Endothelial cell (in vitro differentiated cells): ENCODE measurements around the gene FLG2. TPM values are rescaled to one million over a fixed set of nuclear protein-coding genes. Genes with fewer than 3 reads are reported as not detected.
A peak's percentile ranks its signal among the peaks of the same experiment; 100 is the strongest.

Experiments
- DNase-seq: peaks from one replicate; pipeline ENCODE4 v3.0.0; 2021; ENCODE audit warnings: low spot score
- H3K27ac Mint-ChIP-seq: one replicate; pipeline ENCODE4 v1.8.0; 2021; ENCODE audit warnings: mixed read lengths, inconsistent platforms; ENCODE audit not compliant: unreplicated experiment
- H3K27me3 Mint-ChIP-seq: one replicate; pipeline ENCODE4 v1.8.0; 2021; ENCODE audit warnings: mild to moderate bottlenecking, moderate library complexity, mixed read lengths, inconsistent platforms; ENCODE audit not compliant: unreplicated experiment
- H3K36me3 Mint-ChIP-seq: one replicate; pipeline ENCODE4 v1.8.0; 2021; ENCODE audit warnings: mild to moderate bottlenecking, low read depth, mixed read lengths, inconsistent platforms; ENCODE audit not compliant: unreplicated experiment
- H3K4me1 Mint-ChIP-seq: one replicate; pipeline ENCODE4 v1.8.0; 2021; ENCODE audit warnings: mild to moderate bottlenecking, mixed read lengths, inconsistent platforms; ENCODE audit not compliant: unreplicated experiment
- H3K4me3 Mint-ChIP-seq: one replicate; pipeline ENCODE4 v1.8.0; 2021; ENCODE audit warnings: mild to moderate bottlenecking, mixed read lengths, inconsistent platforms; ENCODE audit not compliant: unreplicated experiment
- H3K9me3 Mint-ChIP-seq: one replicate; pipeline ENCODE4 v1.8.0; 2021; ENCODE audit warnings: mixed read lengths, inconsistent platforms; ENCODE audit not compliant: unreplicated experiment
- long read RNA-seq: library from polyadenylated mRNA; unstranded; transcript quantifications from one replicate; pipeline ENCODE4 v2.0.0, GENCODE V29; 2020; ENCODE audit not compliant: unreplicated experiment
- total RNA-seq: library from RNA; stranded (reverse); fragmentation: NEBNext Ultra II Directional; extraction: Animal tissue kit (Norgen Biotek cat#: 25700); gene quantifications from one replicate; pipeline ENCODE4 v1.2.1, GENCODE V29; 2021; ENCODE audit not compliant: unreplicated experiment
- TF ChIP-seq, protein P1 (sequence below): fragments of 200-600 bp; sonication (generic); IDR thresholded peaks from one replicate; pipeline ENCODE4 v1.5.0; 2021; ENCODE audit warnings: antibody characterized with exemption; ENCODE audit not compliant: unreplicated experiment

The FLG2 gene
- total RNA-seq = not detected
- long read RNA-seq = 0 reads

DNA sequence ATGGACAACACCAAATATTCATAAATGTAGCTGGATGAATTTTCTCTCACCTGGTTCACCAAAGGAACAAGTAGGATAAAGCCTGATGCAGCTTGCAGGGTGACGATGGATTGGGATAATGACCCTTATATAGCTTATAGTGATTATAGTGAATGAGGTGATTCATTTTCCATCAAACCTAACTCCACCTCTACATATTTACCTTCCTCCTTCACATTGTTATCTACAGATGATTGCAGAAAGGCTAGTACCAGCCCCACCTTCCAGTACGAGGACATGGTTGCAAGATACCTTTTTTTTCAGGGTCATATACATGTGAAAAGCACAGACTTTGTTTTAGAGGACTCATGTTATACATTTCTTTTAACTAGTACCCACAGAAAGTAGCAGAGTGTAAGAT, at the start of gene FLG2:
FLG2 (minus strand) TSS at position 101 of the 400 bp plus-strand sequence. CDS start 1,122 bp downstream, outside the sequence.
- Mint-ChIP-seq H3K4me1 (no peaks in the 10 kb centered on the region), H3K27ac (no peak within 1 kb of the TSS), H3K36me3 (no peaks in the 10 kb centered on the region), H3K4me3 (no peak within 1 kb of the TSS), H3K27me3 (peaks cover 3% of the 10 kb centered on the region), H3K9me3 (no peaks in the 10 kb centered on the region)
- DNase-seq = no peak
- TF ChIP-seq, protein P1, sequence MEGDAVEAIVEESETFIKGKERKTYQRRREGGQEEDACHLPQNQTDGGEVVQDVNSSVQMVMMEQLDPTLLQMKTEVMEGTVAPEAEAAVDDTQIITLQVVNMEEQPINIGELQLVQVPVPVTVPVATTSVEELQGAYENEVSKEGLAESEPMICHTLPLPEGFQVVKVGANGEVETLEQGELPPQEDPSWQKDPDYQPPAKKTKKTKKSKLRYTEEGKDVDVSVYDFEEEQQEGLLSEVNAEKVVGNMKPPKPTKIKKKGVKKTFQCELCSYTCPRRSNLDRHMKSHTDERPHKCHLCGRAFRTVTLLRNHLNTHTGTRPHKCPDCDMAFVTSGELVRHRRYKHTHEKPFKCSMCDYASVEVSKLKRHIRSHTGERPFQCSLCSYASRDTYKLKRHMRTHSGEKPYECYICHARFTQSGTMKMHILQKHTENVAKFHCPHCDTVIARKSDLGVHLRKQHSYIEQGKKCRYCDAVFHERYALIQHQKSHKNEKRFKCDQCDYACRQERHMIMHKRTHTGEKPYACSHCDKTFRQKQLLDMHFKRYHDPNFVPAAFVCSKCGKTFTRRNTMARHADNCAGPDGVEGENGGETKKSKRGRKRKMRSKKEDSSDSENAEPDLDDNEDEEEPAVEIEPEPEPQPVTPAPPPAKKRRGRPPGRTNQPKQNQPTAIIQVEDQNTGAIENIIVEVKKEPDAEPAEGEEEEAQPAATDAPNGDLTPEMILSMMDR = no peak

DNA sequence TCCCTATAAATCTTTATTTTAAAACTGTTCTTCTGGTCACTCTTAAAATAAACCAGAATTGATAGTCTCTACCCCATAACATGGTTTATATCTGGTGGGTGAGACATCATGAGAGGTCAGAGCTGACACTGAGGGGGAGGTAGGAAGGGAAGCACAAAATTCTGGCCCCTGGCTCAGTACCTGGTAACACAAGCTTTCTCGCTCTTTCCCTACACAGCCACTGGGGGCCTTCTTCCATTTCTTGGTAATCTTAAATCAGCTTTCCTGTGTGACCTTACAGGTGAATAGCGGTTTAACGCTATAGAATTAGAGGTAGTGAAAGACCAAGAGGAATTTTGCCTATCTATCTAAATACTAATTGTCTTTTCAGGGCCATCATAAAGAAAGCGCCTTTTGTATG, 48.9 kb upstream of the FLG2 start:
- Mint-ChIP-seq H3K27me3 (peaks cover 4% of the 10 kb centered on the region), H3K9me3 (no peaks in the 10 kb centered on the region), H3K4me3 (no peak overlapping the region), H3K36me3 (no peaks in the 10 kb centered on the region), H3K27ac (no peak overlapping the region), H3K4me1 (peaks cover 18% of the 10 kb centered on the region)
- TF ChIP-seq, protein P1 = no peak
- no peak for DNase-seq

DNA sequence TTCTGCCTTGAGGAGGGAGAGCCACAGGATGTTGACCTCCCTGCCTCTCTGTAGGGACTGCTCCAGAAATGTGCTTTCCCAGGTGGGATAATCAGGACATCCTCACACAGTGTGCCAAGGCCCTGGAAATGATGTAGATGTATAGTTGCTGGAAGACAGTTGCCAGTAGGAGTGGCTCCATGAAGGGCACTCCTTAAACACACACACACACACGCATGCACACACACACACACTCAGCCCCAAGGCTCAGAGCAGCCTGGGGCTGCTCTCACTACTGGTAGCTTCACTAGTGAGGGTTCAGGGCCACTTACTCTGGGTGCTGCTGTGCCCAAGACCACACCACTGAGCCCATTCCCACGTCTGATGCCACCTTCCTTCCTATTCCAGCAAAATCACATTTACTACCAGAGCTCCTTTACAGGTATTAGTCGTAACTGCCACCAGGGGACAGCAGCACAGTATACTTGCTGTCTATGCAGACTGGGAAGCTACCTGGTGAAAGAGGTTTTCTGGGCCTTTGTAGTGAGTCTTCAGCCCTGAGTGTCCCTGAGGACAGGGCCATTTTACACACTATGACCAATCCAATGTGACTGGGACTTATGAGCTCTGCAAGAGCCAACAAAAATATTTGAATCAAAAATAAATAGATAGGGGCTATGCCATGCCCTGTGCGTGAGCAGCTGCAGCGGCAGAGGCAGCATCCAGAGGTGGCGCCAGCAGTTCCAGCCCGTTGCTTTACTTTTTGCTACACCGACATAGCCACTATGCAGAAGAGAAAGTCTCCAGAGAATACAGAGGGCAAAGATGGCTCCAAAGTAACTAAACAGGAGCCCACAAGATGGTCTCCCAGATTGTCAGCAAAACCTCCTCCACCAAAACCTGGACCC, 39.2 kb upstream of the FLG2 start:
- TF ChIP-seq, protein P1 = peak; percentile 54
- Mint-ChIP-seq H3K27me3 (no peaks in the 10 kb centered on the region), H3K4me1 (no peaks in the 10 kb centered on the region), H3K9me3 (no peaks in the 10 kb centered on the region), H3K36me3 (no peaks in the 10 kb centered on the region), H3K27ac (no peak overlapping the region), H3K4me3 (no peak overlapping the region)
- DNase-seq = peak; percentile 38

DNA sequence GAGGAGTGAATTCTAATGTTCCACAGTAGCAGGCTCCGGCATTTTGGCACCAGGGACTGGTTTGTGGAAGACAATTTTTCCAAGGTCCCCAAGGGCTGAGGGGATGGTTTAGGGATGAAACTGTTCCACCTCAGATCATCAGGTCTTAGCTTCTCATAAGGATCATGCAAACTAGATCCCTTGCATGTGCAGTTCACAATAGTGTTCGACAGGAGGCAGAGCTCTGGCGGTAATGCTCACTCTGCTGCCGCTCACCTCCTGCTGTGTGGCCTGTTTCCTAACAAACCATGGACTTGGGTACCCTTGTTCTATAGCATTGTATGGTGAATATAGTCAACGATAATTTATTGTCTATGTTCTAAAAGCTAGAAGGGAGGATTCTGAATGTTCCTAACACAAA, 37.7 kb upstream of the FLG2 start:
- no peaks in the 10 kb centered on the region for H3K4me1 Mint-ChIP-seq
- DNase-seq = no peak
- no peak overlapping the region for H3K4me3 Mint-ChIP-seq
- H3K36me3 Mint-ChIP-seq = no peaks in the 10 kb centered on the region
- peaks cover 3% of the 10 kb centered on the region for H3K27me3 Mint-ChIP-seq
- H3K27ac Mint-ChIP-seq = no peak overlapping the region
- no peaks in the 10 kb centered on the region for H3K9me3 Mint-ChIP-seq
- TF ChIP-seq, protein P1 = peak; percentile 16

DNA sequence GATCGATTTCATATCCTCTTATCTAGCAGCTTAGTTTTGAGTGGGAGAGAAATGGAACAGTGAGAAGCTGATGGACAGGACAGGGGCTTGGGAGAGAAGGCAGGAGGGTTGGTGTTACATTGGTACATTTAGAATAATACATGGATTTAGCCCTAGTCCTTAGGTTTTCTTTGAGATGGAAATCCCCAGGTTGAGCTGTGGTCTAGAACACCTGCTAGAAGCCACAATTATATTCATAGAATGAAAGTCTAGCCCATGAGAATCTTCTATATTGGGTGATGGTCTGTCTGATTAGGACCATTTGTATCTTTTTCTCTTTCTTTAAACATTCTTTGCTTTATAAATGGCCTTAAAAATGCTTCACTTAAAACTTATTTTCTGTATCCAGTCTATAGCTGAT, 34.3 kb upstream of the FLG2 start:
- no peak for DNase-seq
- H3K36me3 Mint-ChIP-seq = no peaks in the 10 kb centered on the region
- H3K27me3 Mint-ChIP-seq = peaks cover 3% of the 10 kb centered on the region
- TF ChIP-seq, protein P1 = no peak
- H3K27ac Mint-ChIP-seq = no peak overlapping the region
- no peaks in the 10 kb centered on the region for H3K9me3 Mint-ChIP-seq
- peaks cover 6% of the 10 kb centered on the region for H3K4me1 Mint-ChIP-seq
- H3K4me3 Mint-ChIP-seq = no peak overlapping the region
